GM21576 (cell line): ENCODE data around the gene NPW.
A peak's percentile ranks its signal among the peaks of the same experiment; 100 is the strongest.
"Not testable (repeated sequence)": the region's sequence is repeated elsewhere in the genome, so short reads cannot be mapped to it uniquely, and the experiment has no call there.

Experiments used
- ATAC-seq: cut with Tn5 transposase; IDR thresholded peaks from one replicate; pipeline ENCODE4 v1.9.1; 2021; ENCODE audit warnings: mild to moderate bottlenecking, moderate library complexity; ENCODE audit not compliant: unreplicated experiment

NPW gene

GRCh38 chr16:2001456-2002355 is 17.9 kb upstream of the NPW start:
- no peak for ATAC-seq

GRCh38 chr16:2002406-2003230 is 17.0 kb upstream of the NPW start:
- no peak for ATAC-seq

- no peak for ATAC-seq
Observed at GRCh38 chr16:2003231-2003826, 16.3 kb upstream of the NPW start.

- peak; percentile 64 for ATAC-seq
Observed at GRCh38 chr16:2003827-2004641, 15.6 kb upstream of the NPW start.

- no peak for ATAC-seq
Observed at GRCh38 chr16:2004795-2005517, 14.6 kb upstream of the NPW start.

- ATAC-seq, result no peak
Observed at GRCh38 chr16:2005646-2006045, 13.9 kb upstream of the NPW start.

GRCh38 chr16:2006317-2006716 is 13.3 kb upstream of the NPW start:
- ATAC-seq, result no peak

- ATAC-seq, result no peak
Observed at GRCh38 chr16:2007081-2007836, 12.3 kb upstream of the NPW start.

- no peak for ATAC-seq
Observed at GRCh38 chr16:2008009-2008526, 11.5 kb upstream of the NPW start.

- ATAC-seq, result no peak
Observed at GRCh38 chr16:2008631-2009163, 10.9 kb upstream of the NPW start.

- ATAC-seq, result peak; percentile 27
Observed at GRCh38 chr16:2009164-2009711, 10.3 kb upstream of the NPW start.

- peak; percentile 73 for ATAC-seq
Observed at GRCh38 chr16:2009791-2010510, 9.6 kb upstream of the NPW start, which contains the start of gene ZNF598. Gene ZNF598, minus strand, starts transcription at chr16:2009821.

- not testable (repeated sequence) for ATAC-seq
Observed at GRCh38 chr16:2011726-2012125, 7.9 kb upstream of the NPW start.

GRCh38 chr16:2013527-2013926 is 6.1 kb upstream of the NPW start:
- no peak for ATAC-seq

GRCh38 chr16:2015117-2015946 is 4.3 kb upstream of the NPW start:
- no peak for ATAC-seq

GRCh38 chr16:2015947-2016208 is 3.7 kb upstream of the NPW start:
- no peak for ATAC-seq

- ATAC-seq, result no peak
Observed at GRCh38 chr16:2016407-2016922, 3.1 kb upstream of the NPW start.
